Thoracic aorta (tissue), 2 donors: ENCODE results near the gene C6orf47. TPM values are rescaled to one million over a fixed set of nuclear protein-coding genes. Genes with fewer than 3 reads are reported as not detected.

Experiments
- ATAC-seq: fragments of 150-250 bp; one replicate; pipeline ENCODE4 v1.8.0; 2017; ENCODE audit warnings: low read depth; ENCODE audit not compliant: insufficient number of reproducible peaks, low FRiP score
- DNase-seq: peaks from one replicate; pipeline ENCODE4 v3.0.0-alpha.2; 2020; ENCODE audit warnings: low spot score
- H3K27ac ChIP-seq, 2 donors: fragments of 200-600 bp; sonication (generic); 1 replicate in 1 of 2; 2 replicates in 1 of 2; pipeline ENCODE4 v1.5.1; 2016; ENCODE audit warnings: mild to moderate bottlenecking in 2 of 2, moderate library complexity in 2 of 2
- H3K27me3 ChIP-seq: fragments of 200-600 bp; sonication (generic); replicated peaks from 2 replicates; pipeline ENCODE4 v1.6.0; 2016; ENCODE audit warnings: mild to moderate bottlenecking; ENCODE audit not compliant: insufficient read depth
- H3K36me3 ChIP-seq: fragments of 200-600 bp; sonication (generic); one replicate; pipeline ENCODE4 v1.5.1; 2016
- H3K4me1 ChIP-seq, 2 donors: fragments of 200-600 bp; sonication (generic); 1 replicate in 1 of 2; 2 replicates in 1 of 2; pipeline versions ENCODE4 v1.5.1 to v1.6.0; 2016; ENCODE audit warnings: low read depth in 2 of 2, mild to moderate bottlenecking in 1 of 2; ENCODE audit not compliant: control insufficient read depth in 1 of 2
- H3K4me3 ChIP-seq: fragments of 200-600 bp; sonication (generic); 2 replicates; pipeline ENCODE4 v1.5.1; 2016; ENCODE audit warnings: mild to moderate bottlenecking
- H3K9me3 ChIP-seq: fragments of 200-600 bp; sonication (generic); 2 replicates; pipeline ENCODE4 v1.5.1; 2016
- CTCF ChIP-seq: fragments of 200-600 bp; sonication (generic); IDR thresholded peaks from one replicate; pipeline ENCODE4 v1.5.1; 2019; ENCODE audit warnings: antibody characterized with exemption
- total RNA-seq, 2 donors: library from RNA; depleted of rRNA; stranded (reverse); fragments of >200 nt; gene quantifications; one replicate each; pipeline versions ENCODE4 v1.1.0 to v1.2.3, GENCODE V29; 2016

C6orf47 gene
- total RNA-seq, 2 donors from 2014 or later = 23.7 to 40.1 TPM

GRCh38 chr6:31666337-31666965, 5.9 kb upstream of the C6orf47 start:
- no peaks in the 10 kb centered on the region for H3K27me3 ChIP-seq
- no peak for DNase-seq
- H3K4me3 ChIP-seq = peak overlapping the region; percentile 98
- H3K27ac ChIP-seq = peak overlapping the region; percentile 95 to 97
- H3K4me1 ChIP-seq = peaks cover 16 to 49% of the 10 kb centered on the region in 2 donors
- H3K36me3 ChIP-seq = peaks cover 43% of the 10 kb centered on the region
- H3K9me3 ChIP-seq = no peaks in the 10 kb centered on the region
- no peak for TF ChIP-seq CTCF
- ATAC-seq = no peak

DNA sequence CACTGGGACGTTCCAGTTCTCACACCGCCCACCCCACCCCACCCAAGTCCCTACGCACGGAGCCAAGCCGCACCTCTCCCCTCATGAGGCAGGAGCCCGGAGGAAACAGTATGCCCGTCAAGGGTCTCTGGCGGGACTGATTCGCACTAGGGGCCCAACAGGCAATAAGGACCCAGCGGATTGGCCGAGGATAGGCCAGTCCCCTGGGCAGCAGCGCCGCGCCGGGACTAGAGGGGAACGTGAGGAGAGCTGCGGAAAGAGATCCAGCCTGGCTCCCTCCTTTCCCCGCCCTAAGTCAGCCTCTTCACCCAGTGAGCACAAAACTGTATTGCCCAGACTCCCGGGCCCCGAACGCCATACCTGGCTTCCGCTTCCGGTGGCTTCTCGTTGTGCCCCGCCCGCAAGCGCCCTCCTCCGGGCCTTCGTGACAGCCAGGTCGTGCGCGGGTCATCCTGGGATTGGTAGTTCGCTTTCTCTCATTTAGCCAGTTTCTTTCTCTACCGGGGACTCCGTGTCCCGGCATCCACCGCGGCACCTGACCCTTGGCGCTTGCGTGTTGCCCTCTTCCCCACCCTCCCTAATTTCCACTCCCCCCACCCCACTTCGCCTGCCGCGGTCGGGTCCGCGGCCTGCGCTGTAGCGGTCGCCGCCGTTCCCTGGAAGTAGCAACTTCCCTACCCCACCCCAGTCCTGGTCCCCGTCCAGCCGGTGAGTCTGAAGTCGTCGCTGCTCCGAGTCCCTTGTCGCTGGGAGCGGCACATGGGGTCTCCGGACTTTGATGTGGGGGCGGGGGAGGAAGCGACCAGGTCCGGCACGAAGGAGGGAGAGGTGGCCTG, 5.1 kb upstream of the C6orf47 start, which contains the start of gene CSNK2B:
Gene CSNK2B (plus strand): TSS at position 580 of the 836 bp plus-strand sequence. CDS start 752 bp downstream, outside the sequence.
- TF ChIP-seq CTCF = no peak
- H3K36me3 ChIP-seq = peaks cover 36% of the 10 kb centered on the region
- H3K4me1 ChIP-seq = peaks cover 19 to 56% of the 10 kb centered on the region in 2 donors

DNA sequence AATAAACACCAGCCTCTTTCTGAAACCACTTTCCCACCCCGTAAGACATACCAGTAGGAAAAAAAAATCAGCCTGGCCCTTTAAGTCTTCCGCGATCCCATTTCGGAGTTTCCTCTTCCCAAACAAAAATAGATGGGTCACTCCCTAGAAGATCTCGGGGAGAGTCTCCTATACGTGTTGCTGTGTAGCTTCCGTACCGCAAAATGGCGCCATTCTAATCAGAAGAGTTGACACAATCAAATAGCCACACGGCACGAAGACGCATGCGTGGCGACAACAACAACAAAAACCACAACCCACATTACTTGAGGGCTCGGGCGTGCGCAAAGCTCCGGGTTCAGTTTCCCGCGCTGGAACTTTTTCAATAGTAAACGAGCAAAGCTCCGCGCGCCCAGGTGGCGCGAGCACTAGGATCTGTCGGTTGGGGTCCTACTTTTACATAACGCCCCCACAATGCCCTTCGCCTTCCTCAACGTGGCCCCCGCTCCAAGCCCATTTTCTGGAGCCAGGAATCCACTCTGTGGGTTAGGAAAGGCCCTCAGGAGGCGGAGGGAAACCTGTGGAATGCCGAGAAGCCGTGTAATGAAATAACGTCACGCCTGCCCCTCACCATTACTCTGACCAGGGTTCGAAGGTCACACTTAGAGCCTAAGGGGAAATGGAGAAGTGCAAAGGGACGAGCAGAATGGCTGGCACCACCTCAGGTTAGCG, 4.4 kb upstream of the C6orf47 start, which contains the start of gene GPANK1:
Gene GPANK1 (minus strand): TSS at position 208 of the 711 bp plus-strand sequence. CDS start 519 bp downstream, outside the sequence.
- Histone ChIP-seq H3K4me3 (peak within 1 kb of the TSS; percentile 98), H3K9me3 (no peaks in the 10 kb centered on the region), H3K27ac (peak within 1 kb of the TSS; percentile 95 to 97), H3K27me3 (no peaks in the 10 kb centered on the region), H3K4me1 (peaks cover 19 to 57% of the 10 kb centered on the region in 2 donors), H3K36me3 (peaks cover 28% of the 10 kb centered on the region)
- DNase-seq (peak; percentile 86), ATAC-seq (peak; percentile 42)
- TF ChIP-seq CTCF = no peak

More for the DNA sequence above, 5.1 kb upstream of the C6orf47 start, which contains the start of gene CSNK2B:
- DNase-seq (peak; percentile 96), ATAC-seq (peak; percentile 84)
- Histone ChIP-seq H3K27me3 (no peaks in the 10 kb centered on the region), H3K4me3 (peak within 1 kb of the TSS; percentile 98), H3K9me3 (no peaks in the 10 kb centered on the region), H3K27ac (peak within 1 kb of the TSS; percentile 95 to 97)

DNA sequence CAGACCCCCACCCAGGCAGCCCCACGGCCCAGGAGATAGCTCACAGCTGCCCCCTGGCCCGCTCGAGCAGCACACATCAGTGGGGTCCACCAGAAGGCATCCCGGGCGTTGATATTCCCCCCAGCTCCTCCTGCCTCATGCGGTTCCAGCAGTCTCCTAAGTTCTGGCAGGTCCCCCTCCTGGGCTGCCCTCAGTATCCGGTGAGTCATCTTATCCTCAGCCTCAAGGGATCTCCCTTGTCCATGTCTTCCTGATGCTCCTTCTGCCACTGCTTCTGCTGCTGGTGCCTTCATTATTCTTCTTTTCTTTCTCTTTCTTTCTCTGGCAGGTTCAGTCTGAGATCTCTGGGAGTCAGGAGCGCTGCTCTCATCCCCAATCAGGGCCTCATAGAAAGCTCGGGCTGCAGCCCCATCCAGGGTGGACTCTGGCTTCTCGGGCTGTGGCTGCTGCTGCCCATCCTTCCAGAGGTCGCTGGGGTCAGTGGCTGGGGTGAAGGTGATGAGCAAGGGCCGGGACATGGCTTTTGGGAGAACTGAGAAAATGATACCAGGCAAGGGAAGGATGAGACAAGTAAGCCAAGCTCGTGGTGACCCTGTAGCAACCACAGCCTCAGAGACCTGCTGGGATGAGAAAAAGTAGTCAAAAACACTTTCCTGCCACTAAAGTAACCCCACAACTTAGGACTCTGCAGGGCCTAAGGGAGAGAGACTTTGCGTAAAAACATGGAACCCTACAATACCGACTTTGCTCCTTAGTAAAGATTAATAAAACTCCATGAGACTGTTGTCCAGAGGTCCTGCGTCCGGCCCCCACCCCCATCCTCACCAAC, 3.6 kb upstream of the C6orf47 start:
- Histone ChIP-seq H3K4me3 (peak overlapping the region; percentile 98), H3K4me1 (peaks cover 25 to 65% of the 10 kb centered on the region in 2 donors), H3K27me3 (no peaks in the 10 kb centered on the region), H3K9me3 (no peaks in the 10 kb centered on the region), H3K36me3 (peaks cover 21% of the 10 kb centered on the region), H3K27ac (peak overlapping the region; percentile 95 to 97)
- DNase-seq (no peak), ATAC-seq (no peak)
- TF ChIP-seq CTCF = no peak
